HEK293 (cell line): Measurements from ENCODE around the gene MON2.
"Not testable (repeated sequence)": the region's sequence is repeated elsewhere in the genome, so short reads cannot be mapped to it uniquely, and the experiment has no call there.

Experiments used
- BCL11A ChIP-seq: fragments of 450-650 bp; formaldehyde crosslinking; IDR thresholded peaks from 2 replicates; pipeline ENCODE4 v1.5.1; 2016; ENCODE audit warnings: low read depth, missing biosample characterization, missing genetic modification characterization
- GLI4 ChIP-seq: fragments of 450-650 bp; formaldehyde crosslinking; IDR thresholded peaks from 2 replicates; pipeline ENCODE4 v1.5.1; 2016; ENCODE audit warnings: missing biosample characterization, missing genetic modification characterization
- ZBTB21 ChIP-seq: fragments of 450-650 bp; formaldehyde crosslinking; IDR thresholded peaks from 2 replicates; pipeline ENCODE4 v1.5.1; 2017; ENCODE audit warnings: missing biosample characterization, missing genetic modification characterization
- ZNF549 ChIP-seq: fragments of 450-650 bp; IDR thresholded peaks from 2 replicates; pipeline ENCODE4 v1.5.1; 2018; ENCODE audit warnings: missing biosample characterization, missing genetic modification characterization, mild to moderate bottlenecking, inconsistent platforms, moderate library complexity
- ZNF629 ChIP-seq: fragments of 450-650 bp; formaldehyde crosslinking; IDR thresholded peaks from 2 replicates; pipeline ENCODE4 v1.5.1; 2017; ENCODE audit warnings: missing biosample characterization, missing genetic modification characterization
- ZNF76 ChIP-seq: fragments of 450-650 bp; formaldehyde crosslinking; IDR thresholded peaks from 2 replicates; pipeline ENCODE4; 2016; ENCODE audit warnings: low read depth, missing biosample characterization, missing genetic modification characterization, borderline replicate concordance
- ZNF768 ChIP-seq: fragments of 450-650 bp; formaldehyde crosslinking; IDR thresholded peaks from 2 replicates; pipeline ENCODE4 v1.5.1; 2018; ENCODE audit warnings: missing biosample characterization, mild to moderate bottlenecking, missing genetic modification characterization
- ZNF792 ChIP-seq: fragments of 450-650 bp; formaldehyde crosslinking; IDR thresholded peaks from 2 replicates; pipeline ENCODE4 v1.5.1; 2016; ENCODE audit warnings: missing biosample characterization, missing genetic modification characterization
- ZSCAN30 ChIP-seq: fragments of 450-650 bp; IDR thresholded peaks from 2 replicates; pipeline ENCODE4 v1.5.1; 2018; ENCODE audit warnings: missing biosample characterization, mild to moderate bottlenecking, missing genetic modification characterization, moderate library complexity
- TF ChIP-seq, protein P1 (sequence below): fragments of 450-650 bp; formaldehyde crosslinking; IDR thresholded peaks from 2 replicates; pipeline ENCODE4 v1.5.1; 2016; ENCODE audit warnings: missing biosample characterization, missing genetic modification characterization
- TF ChIP-seq, protein P2 (sequence below): fragments of 450-650 bp; formaldehyde crosslinking; IDR thresholded peaks from 2 replicates; pipeline ENCODE4; 2016; ENCODE audit warnings: missing biosample characterization, missing genetic modification characterization
- TF ChIP-seq, protein P3 (sequence below): fragments of 450-650 bp; formaldehyde crosslinking; optimal IDR thresholded peaks from 2 replicates; pipeline ENCODE3; 2016; ENCODE audit warnings: missing biosample characterization, mild to moderate bottlenecking, missing genetic modification characterization

DNA sequence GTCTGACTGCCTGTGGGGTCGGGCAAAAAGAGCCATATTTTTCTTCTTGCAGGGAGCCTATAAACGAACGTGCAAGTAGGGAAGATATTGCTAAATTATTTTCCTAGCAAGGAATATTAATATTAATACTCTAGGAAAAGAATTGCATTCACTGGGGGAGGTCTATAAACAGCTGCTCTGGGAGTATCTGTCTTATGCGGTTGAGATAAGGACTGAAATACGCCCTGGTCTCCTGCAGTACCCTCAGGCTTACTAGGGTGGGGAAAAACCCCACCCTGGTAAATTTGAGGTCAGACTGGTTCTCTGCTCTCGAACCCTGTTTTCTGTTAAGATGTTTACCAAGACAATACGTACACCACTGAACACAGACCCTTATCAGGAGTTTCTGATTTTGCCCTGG lies 3.4 kb upstream of the MON2 start:
- not testable (repeated sequence) for TF ChIP-seq ZSCAN30 (tag by site-specific recombination); ZNF76 (tag by site-specific recombination); ZNF792 (tag by site-specific recombination); ZBTB21 (tag by site-specific recombination); ZNF768 (tag by site-specific recombination); ZNF629 (tag by site-specific recombination); GLI4; BCL11A (tag by site-specific recombination); ZNF549 (tag by site-specific recombination)
- TF ChIP-seq, protein P1, sequence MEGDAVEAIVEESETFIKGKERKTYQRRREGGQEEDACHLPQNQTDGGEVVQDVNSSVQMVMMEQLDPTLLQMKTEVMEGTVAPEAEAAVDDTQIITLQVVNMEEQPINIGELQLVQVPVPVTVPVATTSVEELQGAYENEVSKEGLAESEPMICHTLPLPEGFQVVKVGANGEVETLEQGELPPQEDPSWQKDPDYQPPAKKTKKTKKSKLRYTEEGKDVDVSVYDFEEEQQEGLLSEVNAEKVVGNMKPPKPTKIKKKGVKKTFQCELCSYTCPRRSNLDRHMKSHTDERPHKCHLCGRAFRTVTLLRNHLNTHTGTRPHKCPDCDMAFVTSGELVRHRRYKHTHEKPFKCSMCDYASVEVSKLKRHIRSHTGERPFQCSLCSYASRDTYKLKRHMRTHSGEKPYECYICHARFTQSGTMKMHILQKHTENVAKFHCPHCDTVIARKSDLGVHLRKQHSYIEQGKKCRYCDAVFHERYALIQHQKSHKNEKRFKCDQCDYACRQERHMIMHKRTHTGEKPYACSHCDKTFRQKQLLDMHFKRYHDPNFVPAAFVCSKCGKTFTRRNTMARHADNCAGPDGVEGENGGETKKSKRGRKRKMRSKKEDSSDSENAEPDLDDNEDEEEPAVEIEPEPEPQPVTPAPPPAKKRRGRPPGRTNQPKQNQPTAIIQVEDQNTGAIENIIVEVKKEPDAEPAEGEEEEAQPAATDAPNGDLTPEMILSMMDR (tag by site-specific recombination): not testable (repeated sequence)
- TF ChIP-seq, protein P2, sequence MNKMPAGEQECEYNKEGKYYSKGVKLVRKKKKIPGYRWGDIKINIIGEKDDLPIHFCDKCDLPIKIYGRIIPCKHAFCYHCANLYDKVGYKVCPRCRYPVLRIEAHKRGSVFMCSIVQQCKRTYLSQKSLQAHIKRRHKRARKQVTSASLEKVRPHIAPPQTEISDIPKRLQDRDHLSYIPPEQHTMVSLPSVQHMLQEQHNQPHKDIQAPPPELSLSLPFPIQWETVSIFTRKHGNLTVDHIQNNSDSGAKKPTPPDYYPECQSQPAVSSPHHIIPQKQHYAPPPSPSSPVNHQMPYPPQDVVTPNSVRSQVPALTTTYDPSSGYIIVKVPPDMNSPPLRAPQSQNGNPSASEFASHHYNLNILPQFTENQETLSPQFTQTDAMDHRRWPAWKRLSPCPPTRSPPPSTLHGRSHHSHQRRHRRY: not testable (repeated sequence)
- TF ChIP-seq, protein P3, sequence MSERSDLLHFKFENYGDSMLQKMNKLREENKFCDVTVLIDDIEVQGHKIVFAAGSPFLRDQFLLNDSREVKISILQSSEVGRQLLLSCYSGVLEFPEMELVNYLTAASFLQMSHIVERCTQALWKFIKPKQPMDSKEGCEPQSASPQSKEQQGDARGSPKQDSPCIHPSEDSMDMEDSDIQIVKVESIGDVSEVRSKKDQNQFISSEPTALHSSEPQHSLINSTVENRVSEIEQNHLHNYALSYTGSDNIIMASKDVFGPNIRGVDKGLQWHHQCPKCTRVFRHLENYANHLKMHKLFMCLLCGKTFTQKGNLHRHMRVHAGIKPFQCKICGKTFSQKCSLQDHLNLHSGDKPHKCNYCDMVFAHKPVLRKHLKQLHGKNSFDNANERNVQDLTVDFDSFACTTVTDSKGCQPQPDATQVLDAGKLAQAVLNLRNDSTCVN (tag by site-specific recombination): not testable (repeated sequence)
